ENCODE results near the gene SMC2.

SMC2 gene

GRCh38 chr9:104093647-104094533 is at the start of gene SMC2:
SMC2 (plus strand) TSS chr9:104094309; CDS start chr9:104095385, 1,076 bp downstream.
- FAIRE-seq = no peak

DNA sequence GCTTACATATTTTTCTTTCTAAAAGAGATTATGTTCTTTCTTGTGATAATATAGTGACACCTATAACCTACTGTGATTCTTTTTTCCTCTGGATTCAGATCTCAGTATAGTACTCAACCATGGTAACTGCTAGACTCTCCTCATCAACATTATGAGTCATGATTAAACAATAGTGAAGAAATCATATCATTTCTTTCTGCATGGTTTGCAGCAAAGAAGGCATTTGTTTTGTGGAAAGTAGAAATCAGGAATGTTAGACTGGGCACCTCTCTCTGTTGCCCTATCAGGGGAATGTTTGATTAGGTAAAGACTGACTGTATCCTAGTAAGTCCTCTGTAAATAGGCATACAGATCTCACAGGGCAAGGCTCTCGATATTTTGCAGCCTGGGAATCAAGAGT is 25.6 kb upstream of the SMC2 start:
- no peak for FAIRE-seq

DNA sequence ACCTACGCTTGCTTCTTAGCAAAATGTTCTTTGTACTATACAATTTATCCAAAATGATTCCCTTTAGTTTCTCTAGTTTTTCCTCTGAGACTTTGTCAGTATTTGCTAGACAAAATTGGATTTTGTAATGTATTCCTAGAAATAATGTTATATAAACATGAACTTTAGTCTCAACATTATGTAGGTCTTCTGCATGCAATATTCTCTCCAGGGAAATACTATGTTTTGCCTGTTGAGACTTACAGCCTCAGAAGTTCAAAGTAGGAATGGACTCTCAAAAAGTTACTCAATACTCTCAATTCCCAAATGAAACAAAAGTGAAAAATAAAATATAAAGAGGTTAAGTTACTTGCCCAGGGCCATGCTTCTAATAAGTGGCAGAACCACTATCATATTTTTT is 24.8 kb upstream of the SMC2 start:
- no peak for FAIRE-seq

- FAIRE-seq = no peak
These were observed 22.5 kb upstream of the SMC2 start for GRCh38 chr9:104071589-104071988.

- FAIRE-seq = no peak
These were observed 20.9 kb upstream of the SMC2 start for GRCh38 chr9:104073098-104073769.

- FAIRE-seq = no peak
These were observed 20.4 kb upstream of the SMC2 start for GRCh38 chr9:104073770-104074133.

DNA sequence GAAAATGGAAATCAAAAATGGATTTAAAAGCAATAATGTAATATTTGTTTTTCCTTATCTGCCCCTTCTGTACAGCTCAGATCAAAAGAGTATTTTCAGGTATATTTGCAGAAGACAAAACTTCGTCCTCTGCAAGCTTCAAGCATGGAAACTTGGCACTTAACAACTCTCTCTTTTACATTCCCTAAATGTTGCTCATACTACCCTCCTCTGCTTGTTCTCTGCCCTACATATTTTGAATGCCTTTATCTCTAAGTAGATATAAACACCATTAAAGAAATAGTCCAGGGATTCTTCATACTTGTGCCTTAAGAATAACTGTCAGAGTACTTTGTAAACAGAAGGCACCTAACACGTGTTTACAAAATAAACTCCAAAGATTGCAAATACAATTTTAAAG is 19.2 kb upstream of the SMC2 start:
- FAIRE-seq = no peak

GRCh38 chr9:104075801-104076753 is 18.0 kb upstream of the SMC2 start:
- FAIRE-seq = no peak

GRCh38 chr9:104078596-104078995 is 15.5 kb upstream of the SMC2 start:
- FAIRE-seq = no peak

- no peak for FAIRE-seq
These were observed 13.1 kb upstream of the SMC2 start for GRCh38 chr9:104080983-104081382.

GRCh38 chr9:104082168-104082567 is 11.9 kb upstream of the SMC2 start:
- FAIRE-seq = no peak

GRCh38 chr9:104085525-104085924 is 8.6 kb upstream of the SMC2 start:
- FAIRE-seq = no peak

DNA sequence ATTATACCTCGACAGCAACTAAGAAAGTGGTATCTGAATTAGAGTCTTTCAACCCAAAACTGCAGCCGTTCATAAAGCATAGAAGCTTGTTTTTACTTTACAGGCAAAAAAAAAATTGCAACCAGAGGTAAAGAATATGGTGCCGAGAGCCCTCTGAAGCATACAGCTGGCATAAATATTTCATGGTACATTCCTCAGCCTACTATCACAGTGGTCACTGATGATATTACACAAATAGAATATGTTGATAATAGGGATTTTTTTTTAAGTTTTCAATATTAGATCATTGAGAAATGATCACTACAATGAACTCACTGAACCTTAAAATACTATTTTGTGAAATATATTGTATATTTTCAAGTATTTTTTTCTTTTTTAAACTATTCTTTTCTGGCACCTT is 6.2 kb upstream of the SMC2 start:
- no peak for FAIRE-seq

DNA sequence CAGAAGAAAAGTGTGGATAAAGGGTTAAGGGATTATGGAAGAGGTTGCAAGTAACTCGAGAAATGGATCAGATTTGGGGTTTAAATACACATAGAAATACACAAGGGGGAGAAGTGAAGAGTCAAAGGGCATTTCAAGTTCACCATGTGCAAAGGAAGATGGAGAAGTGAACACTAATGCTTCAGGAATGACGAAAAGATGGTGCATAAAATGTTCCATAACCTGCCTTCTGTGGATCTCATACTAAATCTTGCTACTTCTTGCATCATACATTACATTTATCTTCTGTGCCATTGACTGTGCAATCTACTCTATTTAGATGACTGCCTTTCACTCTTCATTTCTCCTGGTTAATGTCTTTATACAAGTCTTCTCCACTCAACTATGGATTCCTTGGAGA is 5.7 kb upstream of the SMC2 start:
- no peak for FAIRE-seq

DNA sequence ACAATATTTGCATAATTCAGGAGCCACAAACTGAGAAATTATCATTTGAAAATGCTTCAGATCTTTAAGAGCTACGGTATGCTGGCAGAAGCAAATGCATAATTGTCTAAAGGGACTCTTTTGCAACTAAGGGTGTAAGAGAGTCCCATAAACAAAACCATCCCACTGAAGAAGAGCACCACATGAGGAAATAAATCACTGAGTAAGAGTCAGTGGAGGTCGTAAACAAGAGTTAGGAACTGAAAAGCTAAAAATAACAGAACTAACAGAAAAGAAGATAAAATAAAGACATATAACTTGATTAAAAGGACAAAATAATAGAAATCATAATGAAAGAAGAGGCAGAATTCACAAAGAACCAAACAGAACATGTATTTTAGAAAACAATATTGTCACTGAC is 3.5 kb upstream of the SMC2 start:
- no peak for FAIRE-seq

DNA sequence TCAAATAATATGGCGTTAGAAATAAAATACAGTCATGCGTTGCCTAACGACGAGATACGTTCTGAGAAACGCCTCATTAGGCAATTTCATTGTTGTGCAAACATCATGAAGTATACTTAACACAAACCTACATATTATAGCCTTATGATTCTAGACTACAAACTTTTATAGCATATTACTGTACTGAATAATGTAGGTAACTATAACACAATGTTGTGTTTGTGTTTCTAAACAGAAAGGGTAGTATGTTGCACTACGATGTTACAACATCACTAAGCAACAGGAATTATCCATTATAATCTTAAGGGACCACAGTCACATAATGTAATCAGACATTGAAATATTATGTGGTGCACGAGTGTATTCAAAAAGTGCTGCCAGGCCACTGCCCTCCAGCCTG is 3.0 kb upstream of the SMC2 start:
- FAIRE-seq = no peak

GRCh38 chr9:104091708-104092107 is 2.4 kb upstream of the SMC2 start:
- FAIRE-seq = no peak

- FAIRE-seq = no peak
These were observed 1.9 kb upstream of the SMC2 start for GRCh38 chr9:104092192-104092591.

- no peak for FAIRE-seq
These were observed 1.1 kb upstream of the SMC2 start for GRCh38 chr9:104092875-104093600.

GRCh38 chr9:104094534-104095015 is 466 bp downstream of the SMC2 start:
- FAIRE-seq = no peak

- no peak for FAIRE-seq
These were observed 5.5 kb downstream of the SMC2 start for GRCh38 chr9:104099630-104100029.

DNA sequence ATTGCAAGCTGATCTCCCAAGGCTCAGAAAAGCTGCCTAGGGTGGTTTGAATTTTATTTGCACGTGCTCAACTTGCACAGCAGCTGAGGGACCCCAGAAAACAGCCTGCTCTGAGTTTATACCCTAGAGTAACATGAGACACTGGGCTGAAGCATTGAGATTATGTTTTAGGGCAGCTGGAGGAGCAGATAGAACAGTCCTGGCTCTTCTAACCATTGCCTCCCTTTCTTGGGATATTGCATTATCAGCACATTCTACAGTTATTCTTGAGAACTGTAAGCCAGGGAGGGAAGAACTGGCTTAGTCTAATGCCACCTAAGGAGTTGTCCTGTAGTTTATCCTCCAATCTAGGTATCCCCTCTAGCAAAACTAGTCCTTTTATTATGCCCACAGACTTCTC is 10.3 kb downstream of the SMC2 start:
- no peak for FAIRE-seq

All from colon (tissue), 2 donors.